HG02973 (cell line): ENCODE measurements around the gene PIP4K2C.
"Not testable (repeated sequence)": the region's sequence is repeated elsewhere in the genome, so short reads cannot be mapped to it uniquely, and the experiment has no call there.

Experiments
- ATAC-seq: cut with Tn5 transposase; IDR thresholded peaks from one replicate; pipeline ENCODE4 v1.9.1; 2021; ENCODE audit warnings: moderate library complexity; ENCODE audit not compliant: unreplicated experiment

The PIP4K2C gene

DNA sequence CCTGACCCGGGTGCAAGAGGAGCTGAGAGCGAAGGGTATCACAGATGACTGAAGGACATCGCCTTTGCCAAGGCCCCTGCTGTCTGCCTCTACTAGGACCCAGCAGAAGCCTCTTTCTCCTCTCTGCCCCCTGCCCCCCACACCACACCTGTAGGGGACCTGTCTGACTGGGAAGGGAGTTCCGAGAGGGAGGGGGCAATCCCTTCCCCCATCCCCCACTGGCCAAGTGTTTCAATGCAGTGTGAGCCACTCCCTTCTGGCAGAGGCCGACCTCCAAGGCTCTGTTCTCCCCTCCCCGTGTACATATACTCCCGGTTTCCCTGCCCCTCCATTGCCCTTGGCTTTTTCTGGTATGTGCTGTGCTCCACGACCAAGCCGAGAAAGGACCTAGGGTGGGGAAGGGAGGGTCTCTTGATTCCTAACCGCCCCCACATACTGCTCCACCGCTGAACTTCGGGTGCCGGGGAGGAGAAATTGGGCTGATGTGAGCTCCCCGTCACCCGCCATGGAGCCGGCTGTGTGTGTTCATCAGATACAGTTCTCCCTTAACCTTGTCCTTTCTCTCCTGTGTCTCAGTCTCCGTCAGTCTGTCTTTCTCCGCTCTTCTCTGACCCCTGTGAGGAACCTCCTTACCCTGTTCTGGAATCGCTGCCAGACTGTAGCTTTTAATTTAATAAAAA, 18.2 kb downstream of the PIP4K2C start:
- ATAC-seq, result no peak

DNA sequence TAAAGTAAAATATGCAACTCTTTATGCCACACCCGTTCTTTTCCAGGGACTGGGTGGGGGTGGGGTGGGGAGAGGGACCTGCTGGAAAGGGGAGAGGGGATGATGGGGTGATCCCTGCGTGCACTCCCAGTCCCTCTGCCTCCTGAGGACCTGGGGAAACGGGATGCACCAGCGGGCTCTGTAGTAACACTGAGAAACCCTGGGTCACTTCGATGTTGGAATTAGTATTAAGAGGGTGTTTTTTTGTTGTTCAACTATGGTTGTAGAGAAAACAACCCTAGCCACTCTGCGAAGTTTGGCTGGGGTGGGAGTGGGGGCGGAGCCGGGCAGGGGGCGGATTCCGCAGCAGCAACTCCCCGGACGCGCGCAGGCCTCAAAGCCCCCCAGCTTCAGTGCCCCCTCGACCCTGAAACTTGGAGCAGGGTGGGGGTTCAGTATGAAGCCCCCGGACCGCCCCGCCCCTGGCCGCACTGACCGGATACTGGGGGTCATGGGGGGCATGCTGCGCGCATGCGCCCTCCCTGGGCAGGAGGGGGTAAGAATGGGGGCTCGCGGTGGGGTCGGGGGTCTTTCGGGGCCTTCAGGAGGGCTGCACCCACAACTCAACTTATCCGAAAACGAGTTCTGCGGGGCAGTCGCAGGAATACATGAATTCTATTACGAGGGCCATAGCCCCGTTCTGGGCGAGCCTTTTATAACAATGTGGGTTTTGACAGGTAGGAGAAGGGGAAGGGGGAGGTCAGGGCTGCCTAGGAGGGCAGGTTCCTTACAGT, 19.0 kb downstream of the PIP4K2C start:
- ATAC-seq, result no peak

DNA sequence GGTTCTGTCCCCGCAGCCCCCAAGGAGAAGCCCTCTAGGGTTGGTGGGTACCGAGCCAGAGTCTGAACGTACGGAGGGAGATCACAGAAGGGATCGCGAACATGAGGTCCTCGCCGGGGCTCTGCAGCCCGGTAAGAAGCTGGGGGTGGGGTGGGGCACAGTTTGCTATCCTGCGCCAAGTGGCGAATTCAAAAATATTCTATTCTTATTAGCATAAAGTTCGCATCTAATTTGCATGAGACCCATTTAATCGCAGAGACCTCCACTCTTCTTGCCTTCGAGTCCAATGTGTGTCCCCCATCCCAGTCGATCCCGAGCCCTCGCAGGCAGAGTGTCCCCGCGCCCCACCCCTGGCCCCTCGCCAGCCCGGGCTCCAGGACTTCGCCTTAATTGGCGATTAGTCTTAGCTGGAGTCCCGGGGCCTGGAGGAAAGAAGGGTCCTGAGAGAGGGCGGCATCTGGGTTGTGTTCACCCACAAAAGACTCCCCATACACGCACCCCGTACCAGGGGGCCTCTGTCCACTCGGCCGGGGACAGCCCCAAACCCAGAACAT, 19.6 kb downstream of the PIP4K2C start:
- no peak for ATAC-seq

DNA sequence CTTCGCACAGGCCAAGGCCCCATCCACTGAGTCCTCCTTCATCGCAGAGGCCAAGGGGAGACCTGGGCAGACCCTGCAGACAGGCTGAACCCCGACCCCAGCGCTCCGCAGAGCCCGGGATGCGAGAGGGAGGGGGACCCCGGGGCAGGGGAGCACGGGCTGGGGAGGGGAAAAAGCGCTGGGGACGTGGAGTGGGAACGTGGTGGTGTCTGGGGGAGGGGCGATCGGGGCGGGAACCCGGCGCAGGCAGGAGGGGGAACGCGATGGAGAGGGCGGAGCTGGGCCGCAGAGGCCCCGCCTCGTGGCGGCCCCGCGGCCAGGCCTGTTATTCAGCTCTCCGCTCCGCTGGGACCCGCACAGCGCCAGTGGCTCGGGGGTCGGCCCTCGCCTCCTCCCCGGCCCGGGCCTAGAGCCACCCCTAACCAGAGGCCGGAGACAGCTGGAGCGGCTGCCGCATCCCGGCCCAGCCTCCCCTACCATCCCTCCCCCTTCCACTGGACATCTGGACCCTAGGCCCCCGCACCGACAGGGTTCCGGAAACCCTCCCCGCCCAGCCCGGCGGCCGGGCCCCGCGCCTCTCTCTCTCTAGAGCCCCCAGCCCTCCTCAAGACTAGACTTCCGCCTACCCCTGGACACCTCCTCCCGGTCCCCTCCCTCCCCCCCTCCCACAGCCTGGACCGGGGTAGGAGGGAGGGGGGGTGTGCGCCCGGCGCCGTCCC, 20.3 kb downstream of the PIP4K2C start, which contains the start of gene ARHGEF25:
ARHGEF25 (plus strand) TSS at position 328 of the 719 bp plus-strand sequence. CDS start 460 bp downstream, outside the sequence.
- no peak for ATAC-seq

DNA sequence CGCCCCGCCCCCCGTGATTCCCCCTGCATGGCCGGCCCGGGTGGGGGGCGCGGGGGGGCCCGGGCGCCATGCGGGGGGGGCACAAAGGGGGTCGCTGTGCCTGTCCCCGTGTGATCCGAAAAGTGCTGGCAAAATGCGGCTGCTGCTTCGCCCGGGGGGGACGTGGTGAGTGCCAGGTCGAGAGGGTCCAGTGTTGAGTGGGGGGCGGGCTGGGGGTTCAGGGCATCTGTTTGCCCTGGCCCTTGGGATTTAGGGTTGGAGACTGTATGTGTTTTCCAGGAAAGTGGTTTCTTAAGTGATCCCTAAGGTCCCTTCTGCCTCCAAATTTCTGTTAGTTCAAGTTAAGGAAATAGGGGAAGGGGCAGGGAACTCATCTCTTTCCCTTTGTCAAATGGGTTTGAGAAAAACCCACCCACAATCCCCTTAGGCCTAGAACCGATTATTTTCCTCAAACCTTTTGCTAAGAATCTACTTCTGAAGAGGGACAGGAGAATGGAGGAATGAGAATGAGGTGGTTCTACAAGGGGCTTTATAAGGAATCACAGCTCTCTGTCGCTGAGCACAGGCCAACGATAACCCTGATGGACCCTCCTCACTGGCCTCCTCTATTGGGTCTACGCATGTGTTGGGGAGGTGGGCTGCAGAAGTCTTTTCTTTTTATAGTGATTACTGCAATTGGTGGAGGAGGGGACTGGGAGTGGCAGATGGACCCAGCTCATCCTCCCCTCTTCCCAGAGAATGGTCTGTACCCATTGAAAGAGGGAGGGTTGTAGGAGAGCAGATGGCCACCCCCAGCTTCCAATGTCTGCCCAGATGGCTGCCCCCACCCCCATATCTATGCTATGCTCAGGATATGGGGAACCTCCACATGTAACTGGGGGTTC, 21.1 kb downstream of the PIP4K2C start:
- ATAC-seq, result no peak

DNA sequence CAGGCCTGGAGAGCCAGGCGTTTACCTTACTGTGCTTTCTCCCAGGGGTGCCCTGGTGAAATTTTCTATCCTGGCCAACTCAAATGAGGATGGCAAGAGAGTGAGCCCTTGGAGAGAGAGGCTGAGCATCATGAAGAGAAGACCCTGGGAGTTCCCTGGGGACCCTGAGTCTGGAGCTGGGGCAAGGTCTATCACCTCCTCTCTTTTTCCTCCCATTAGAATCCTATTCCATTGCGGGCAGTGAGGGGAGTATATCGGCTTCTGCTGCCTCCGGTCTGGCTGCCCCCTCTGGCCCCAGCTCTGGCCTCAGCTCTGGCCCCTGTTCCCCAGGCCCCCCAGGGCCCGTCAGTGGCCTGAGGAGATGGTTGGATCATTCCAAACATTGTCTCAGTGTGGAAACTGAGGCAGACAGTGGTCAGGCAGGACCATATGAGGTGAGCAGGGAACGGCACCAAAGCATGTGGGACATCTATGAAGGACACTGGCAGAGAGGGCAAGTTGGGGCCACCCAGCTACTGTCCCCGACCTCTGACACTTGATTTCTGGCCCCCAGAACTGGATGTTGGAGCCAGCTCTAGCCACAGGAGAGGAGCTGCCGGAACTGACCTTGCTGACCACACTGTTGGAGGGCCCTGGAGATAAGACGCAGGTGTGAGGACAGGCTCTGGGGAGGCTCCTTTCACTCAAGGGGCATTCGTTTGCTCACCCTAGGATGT, 21.9 kb downstream of the PIP4K2C start:
- no peak for ATAC-seq

DNA sequence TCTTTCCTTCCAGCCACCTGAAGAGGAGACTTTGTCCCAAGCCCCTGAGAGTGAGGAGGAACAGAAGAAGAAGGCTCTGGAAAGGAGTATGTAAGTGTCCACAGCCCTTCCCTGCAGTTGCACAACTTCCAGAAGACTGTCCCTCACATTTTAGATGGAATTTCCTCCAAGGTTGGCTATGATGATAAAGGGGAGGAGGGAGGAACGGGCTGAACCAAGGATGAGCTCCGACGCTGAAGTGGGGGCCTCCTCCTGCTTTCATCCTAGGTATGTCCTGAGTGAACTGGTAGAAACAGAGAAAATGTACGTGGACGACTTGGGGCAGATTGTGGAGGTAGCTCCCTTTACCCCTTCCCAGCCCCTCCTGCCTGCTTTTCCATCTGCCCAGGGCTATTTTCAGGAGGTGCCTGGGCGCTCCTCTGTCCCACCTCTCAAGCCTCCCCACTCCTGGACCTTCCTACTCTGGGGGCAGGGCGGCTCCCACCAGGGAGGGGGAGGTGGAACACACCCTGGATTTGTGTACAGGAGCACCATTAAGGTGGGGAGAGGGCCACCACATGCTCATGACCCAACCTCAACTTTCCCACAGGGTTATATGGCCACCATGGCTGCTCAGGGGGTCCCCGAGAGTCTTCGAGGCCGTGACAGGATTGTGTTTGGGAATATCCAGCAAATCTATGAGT, 22.6 kb downstream of the PIP4K2C start:
- ATAC-seq, result no peak

DNA sequence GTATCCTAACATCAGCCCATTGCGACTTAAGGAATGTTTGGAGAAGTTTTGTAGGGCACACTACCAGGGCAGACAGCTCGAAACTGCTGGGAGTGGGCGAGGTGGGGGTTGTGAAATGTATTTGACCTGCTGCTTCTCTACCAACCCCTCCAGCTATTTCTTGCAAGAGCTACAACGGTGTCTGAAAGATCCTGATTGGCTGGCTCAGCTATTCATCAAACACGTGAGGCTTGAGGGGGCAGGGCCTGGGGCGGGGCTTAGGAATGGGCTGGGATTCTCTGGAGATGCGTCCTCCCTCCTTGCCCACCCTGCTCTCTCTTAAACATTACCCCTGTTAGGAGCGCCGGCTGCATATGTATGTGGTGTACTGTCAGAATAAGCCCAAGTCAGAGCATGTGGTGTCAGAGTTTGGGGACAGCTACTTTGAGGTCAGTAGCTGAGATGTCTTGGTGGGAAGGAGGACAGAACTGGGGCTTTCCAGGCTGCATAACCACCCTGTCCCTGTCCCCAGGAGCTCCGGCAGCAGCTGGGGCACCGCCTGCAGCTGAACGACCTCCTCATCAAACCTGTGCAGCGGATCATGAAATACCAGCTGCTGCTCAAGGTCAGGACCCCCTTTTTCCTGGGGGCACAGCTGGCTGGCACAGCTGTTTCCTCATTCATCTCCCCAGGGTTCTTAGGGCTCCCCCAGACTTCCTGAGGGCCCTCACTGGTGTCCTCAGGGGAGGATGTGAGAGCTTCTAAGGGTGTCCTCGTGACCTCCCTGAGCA, 23.4 kb downstream of the PIP4K2C start:
- peak; percentile 56 for ATAC-seq

DNA sequence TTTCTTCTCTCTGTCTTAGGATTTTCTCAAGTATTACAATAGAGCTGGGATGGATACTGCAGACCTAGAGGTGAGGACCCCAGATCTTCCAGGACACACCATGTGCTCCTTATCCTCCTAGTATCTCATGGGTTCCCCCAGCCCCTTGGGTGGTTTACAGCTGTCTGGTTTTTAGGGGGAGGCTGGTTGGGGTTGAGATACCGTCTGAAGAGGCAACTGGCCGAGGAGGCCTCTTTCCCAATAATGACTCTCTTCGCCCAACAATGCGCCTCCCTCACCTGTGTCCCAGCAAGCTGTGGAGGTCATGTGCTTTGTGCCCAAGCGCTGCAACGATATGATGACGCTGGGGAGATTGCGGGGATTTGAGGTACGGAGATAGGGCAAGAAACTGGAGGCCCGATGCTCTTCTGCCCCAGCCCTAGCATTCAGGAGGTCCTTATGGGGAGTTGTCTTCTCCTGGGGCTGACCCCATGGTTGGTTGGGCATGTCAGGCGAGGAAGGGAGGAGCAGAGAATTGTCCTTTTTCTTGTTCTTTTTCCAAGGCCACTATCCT, 24.0 kb downstream of the PIP4K2C start:
- ATAC-seq, result no peak

DNA sequence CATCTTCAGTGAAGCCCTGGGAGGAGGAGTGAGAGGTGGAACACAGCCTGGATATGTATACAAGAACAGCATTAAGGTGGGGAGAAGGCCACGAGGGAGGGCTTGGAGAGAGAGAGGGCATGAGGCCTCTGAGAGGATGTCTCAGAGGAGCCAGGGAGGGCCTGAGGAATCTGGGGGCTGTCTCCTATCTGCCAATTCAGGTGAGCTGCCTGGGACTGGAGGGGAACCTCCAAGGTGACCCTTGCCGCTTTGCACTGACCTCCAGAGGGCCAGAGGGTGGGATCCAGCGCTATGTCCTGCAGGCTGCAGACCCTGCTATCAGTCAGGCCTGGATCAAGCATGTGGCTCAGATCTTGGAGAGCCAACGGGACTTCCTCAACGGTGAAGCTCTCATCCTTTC, 24.6 kb downstream of the PIP4K2C start:
- no peak for ATAC-seq

DNA sequence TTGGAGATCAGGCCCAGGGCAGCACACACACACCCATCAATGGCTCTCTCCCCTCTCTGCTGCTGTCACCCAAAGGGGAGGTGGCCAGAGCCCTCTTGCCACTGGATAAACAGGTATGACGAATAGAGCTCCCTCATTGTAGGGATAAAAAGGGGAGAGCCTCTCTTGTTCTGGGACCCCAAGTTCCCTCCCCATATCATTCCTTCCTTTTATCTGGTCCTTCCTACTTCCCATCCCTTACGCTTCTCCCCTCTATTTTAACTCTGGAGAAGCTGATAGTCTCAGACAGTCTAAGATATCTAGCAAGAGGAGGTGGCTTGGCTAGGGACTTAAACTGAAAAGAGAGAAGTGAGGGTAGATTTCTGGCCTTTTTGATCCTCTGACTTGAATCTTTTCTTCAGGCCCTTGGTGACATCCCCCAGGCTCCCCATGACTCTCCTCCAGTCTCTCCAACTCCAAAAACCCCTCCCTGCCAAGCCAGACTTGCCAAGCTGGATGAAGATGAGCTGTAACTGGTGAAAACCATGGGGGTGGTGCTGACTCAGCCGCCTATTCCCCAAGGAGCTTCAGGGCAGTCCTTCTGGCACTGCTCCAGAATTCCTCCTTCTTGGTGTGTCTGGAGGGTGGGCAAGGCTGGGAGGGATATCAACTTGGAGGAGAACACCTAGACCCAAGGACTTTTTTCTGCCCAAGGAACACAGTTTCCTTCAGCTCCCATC, 25.6 kb downstream of the PIP4K2C start:
- ATAC-seq, result no peak

DNA sequence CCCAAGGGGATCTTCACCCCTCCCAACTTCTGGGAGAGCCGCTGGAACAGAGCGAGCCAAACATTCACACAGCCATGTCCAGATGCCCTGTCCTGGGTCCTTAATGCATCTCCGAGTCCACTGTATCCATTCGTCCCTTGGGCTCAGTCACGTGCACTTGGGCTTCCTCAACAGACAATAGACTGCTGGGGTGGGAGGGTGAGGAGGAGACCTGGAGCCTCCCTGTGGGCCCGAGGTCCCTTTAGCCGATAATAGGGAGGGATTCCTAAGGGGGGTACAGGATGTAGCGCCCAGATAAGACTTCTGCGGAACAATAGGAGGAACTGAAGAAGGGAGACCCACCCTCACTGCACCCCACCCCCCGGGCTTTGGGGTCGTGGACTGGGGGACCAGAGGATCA, 26.9 kb downstream of the PIP4K2C start:
- ATAC-seq, result no peak

DNA sequence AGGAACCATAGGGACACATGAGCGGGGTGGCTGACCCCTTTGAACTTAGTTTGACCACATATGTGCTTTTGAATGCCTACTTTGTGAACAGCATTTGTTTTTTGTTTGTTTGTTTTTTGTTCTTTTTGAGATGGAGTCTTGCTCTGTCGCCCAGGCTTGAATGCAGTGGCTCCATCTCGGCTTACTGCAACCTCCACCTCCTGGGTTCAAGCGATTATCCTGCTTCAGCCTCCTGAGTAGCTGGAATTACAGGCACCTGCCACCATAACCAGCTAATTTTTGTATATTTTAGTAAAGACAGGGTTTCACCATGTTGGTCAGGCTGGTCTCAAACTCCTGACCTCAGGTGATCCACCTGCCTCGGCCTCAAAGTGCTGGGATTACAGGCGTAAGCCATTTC, 27.4 kb downstream of the PIP4K2C start:
- not testable (repeated sequence) for ATAC-seq

DNA sequence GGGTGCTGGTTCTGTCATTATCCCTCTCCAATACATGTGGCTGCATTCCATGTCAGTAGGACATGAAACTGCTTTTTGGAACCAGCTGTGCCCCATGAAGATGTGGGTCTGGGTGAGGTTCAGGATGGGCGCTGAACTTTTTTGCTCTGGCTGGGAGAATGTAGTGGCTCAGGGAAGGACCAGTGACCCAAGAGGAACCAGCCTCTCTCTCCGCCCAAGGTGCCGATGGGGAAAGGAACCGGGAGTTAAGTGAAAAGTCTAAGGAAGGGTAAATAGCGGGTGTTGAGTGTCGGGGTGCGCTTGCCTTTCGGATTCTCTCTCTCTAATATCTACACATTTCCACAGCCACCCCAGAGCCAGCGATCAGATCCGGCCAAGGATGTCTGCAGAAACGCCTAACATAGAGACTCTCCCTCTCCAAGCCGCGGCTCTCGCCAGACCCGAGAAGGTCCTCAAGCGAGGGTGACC, 28.0 kb downstream of the PIP4K2C start:
- ATAC-seq, result no peak

DNA sequence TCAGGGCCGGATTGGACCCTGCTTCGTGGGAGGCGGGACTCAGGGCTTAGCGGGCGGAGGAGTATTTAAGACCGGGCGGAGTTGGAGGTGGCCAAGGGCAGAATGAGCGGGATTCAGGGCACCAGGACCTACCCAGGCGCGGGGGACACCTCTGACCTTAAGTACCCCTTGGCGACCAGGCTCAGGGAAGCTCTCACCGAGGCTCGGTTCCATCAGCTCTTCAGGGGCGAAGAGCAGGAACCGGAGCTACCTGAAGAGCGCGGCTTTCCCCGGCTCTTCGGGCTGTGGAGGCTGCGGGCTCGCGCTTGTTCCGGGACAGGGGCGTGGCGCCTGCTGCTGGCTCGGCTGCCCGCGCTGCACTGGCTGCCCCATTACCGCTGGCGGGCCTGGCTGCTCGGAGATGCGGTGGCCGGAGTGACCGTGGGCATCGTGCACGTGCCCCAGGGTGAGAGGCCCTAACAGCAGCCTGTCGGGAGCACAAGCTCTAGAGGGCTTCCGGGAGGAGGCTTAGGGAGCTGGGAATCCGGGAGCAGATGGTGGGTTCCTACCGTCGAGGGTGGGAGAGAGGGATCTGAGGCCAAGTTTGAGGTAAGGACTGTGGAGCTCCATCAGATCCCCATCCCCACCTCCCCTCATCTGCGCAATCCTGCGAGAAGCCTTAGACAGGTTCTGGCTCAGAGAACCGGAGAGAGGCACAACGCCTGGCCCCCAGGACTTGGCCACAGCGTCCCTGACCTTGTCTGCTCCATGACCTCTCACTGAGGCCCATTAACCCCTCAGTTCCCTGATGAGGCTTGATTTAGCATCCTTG, 28.6 kb downstream of the PIP4K2C start:
- no peak for ATAC-seq

DNA sequence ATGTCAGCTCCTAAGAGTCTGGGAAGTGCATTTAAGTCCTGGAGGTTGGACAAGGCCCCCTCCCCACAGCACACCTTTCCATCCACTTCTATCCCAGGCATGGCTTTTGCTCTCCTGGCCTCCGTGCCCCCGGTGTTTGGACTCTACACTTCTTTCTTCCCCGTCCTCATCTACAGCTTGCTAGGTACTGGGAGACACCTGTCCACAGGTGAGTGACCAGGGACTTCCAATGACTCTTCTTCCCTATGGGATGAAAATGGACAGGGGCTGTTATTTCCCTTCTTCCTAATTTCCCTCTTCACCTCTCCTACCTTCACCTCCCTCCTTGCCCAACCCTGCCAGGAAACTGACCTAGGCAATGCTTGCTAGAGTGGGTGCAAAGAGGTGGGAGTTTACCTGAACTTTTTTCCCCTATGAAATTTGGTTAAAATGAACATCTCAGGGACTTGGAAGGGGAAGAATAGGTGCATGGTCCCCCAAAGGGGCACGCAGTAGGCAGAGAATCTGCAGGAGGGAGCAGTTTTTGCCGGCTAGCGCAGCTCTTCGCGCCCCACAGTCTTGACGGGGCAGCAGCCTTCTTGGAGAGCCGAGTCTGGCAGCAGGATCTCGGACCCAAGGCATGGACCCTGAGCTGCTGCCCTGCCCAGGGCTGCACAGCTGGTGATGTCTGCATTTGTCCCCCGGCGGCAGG, 29.4 kb downstream of the PIP4K2C start:
- ATAC-seq, result no peak
